ENCODE data around the gene GJB4.

DNA sequence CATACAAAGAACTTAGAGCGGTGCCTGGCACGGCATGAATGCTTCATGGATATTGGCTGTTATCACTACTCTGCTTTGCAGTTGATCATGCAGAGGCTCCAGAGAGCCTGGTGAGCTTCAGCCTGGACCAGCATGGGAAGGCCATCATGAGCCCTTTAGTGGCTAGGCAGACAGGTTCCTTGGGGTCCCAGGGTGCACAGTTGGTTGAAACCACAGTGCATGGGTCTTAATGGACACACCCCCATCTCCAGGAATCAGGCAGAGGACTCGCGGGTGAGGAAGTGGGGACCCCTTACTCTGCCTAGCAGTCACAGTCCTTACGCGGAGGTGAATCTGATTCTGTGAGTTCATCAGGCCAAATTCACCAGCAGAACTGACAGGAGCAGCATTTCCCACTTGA is 3.6 kb upstream of the GJB4 start:
- TF ChIP-seq, protein P1, sequence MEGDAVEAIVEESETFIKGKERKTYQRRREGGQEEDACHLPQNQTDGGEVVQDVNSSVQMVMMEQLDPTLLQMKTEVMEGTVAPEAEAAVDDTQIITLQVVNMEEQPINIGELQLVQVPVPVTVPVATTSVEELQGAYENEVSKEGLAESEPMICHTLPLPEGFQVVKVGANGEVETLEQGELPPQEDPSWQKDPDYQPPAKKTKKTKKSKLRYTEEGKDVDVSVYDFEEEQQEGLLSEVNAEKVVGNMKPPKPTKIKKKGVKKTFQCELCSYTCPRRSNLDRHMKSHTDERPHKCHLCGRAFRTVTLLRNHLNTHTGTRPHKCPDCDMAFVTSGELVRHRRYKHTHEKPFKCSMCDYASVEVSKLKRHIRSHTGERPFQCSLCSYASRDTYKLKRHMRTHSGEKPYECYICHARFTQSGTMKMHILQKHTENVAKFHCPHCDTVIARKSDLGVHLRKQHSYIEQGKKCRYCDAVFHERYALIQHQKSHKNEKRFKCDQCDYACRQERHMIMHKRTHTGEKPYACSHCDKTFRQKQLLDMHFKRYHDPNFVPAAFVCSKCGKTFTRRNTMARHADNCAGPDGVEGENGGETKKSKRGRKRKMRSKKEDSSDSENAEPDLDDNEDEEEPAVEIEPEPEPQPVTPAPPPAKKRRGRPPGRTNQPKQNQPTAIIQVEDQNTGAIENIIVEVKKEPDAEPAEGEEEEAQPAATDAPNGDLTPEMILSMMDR (IDR thresholded peaks at IDR 0.05), result no peak
- no peak for TF ChIP-seq POLR2A (IDR thresholded peaks at IDR 0.05)

Measured in Peyer's patch (tissue), 4 donors.